GM19397 (cell line): Measurements from ENCODE around the gene CRACR2A.

Source experiments
- ATAC-seq: cut with Tn5 transposase; IDR thresholded peaks from one replicate; pipeline ENCODE4 v1.9.1; 2021; ENCODE audit warnings: mild to moderate bottlenecking, moderate library complexity; ENCODE audit not compliant: unreplicated experiment

The CRACR2A gene

DNA sequence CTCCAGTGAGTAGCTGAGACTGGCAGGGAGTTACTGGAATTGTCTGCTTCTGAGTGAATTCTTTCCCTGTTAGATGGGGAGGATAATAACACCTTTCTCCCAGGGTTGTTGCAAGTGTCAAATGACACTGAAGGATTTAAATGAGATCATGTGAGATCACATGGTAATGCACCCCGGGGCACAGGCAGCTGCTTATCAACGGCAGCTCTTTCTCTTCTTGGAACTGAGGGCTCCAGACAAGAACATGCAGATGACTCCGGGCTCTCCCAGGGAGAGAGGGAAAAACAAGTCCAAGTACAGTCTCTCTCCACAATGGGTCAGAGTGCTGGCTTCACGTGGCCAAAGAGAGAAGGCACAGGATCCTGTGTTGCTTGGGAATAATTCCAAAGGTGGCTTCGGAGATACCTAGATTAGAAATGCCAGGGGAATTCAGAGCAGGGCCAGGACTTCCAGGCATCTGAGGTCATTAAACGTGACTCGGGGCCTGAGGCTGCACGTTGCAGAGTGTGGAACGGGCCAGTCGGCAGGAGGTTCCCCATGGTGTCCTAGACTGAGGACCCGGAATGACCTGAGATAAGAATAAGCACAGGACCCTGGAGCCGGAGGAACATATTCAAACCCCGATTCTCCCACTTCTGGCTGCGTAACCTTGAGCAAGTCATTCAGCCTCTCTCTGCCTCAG lies 152.7 kb downstream of the CRACR2A start:
- no peak for ATAC-seq

DNA sequence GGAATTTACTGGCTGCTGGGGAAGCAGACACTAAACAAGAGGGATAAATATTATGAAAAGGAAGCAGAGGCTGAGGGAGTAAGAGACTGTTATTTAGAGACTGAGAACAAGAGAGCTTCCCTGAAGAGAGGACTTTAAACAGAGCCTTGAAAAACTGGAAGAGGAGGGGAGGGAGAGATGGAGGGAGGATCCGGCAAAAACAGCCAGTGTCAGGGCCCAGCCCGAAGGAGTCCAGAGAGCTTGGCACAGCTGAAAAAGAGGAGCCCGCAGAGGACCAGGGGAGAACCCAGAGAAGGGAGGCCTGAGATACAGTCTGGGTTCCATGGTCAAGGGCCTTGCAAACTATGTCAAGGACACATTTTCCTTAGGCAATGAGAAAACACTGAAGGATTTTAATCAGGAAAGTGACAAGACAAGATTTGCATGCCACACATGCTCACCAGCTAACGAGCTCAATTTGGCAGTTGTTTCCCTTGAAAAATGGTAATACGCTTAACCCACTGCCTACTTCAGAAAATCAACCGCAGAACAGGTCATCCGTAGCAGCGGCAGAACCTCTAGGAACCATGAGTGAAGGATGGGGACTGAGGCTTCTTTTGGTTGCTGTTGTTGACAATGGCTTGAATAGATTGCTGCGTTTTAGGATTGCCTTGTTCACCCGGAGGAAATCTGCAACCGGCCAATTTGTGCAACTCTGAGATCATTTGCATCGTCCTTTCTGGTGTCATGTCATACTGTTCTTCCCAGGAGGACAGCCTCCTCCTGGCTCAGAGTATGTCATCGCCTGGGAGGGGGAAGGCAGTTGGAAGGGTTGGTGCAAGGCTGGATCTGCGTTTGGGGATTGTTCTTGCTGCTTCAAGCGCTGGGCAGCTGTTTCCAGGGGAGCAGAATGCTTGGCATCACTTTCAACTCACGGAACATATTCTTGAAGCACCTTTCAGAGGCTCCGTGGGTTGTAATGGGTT lies 153.7 kb downstream of the CRACR2A start:
- no peak for ATAC-seq

DNA sequence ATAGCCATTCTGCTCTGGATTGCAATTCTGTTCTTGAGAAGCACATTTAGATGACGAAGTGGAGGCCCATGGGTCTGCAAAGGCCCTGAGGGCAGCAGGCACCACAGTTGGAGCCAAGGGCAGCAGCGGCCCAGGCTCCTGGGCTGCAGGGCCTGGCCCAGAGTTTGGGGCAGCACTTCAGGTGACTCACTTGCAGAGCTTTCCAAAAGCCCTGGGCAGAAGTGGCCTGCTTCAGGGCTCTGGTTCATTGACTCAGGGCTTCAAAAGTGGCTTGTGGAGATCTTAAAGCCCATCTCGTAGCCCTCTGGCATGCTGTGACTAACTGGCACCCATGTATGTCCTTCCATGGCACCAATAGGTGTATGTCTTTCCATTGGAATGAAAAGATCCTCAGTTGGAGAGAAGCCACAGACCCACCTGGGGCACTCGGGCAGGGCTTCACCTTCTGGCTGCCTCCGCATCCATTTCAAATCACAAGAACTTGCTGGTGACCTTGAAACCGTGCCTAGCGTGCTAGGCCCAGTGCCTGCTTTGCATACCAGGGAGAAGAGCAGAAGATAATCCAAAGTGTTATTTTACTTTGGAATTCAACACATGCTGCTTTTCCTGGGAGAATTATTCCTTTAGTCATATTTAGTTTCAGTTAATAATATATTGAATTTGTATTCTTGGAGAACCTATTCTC lies 155.2 kb downstream of the CRACR2A start:
- no peak for ATAC-seq

DNA sequence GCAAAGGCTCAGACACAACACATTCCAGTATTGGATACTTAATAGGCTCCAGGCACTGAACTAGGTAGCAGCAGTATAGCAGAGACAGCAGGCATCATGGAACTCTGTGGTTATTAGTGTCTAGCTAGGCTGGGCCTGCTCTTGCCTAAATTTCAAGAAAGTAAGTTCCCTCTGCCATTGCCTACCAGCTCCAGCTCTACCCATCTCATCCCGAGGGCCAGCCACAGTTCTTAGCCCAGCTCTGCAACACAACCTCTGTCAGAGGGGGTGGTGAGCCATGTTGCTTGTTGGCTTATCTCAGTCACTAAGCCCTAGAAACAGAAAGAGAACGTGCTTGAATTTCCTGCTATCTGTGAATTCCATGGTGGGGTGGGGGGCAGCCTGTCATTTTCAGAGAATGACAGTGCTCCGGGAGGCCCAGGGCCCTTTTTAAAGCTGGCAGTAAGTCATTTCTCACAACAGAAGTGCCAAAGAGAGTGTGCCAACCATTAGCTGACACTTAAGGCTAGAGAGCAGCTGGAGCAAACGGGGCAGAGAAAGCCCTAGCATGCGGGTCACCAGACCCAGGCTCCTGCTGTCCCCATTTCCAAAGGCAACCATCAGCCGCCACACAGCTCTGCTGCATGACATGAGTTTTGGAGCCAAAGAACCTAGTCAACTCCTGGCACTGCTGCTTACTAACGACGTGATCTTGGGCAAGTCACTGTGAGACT lies 156.1 kb downstream of the CRACR2A start:
- no peak for ATAC-seq

DNA sequence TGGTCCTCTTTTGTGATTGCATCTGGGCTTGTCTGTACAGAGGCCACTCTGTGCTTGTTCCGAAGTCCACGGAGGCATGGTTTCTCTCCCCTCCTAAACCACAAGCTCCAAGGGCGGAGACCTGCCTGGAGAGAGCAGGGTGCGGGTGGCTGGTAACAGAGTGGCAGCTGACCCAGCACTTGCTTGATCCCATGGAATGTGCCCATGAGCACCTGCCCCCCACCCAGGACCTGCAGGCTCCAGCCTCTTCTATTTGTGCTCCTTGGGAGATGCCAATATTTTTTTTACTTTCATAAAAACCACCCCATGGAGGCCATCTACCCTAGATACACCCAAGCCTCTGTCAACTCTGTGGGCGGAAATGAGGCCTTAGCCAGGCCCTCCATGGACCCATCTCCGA lies 157.2 kb downstream of the CRACR2A start:
- no peak for ATAC-seq

DNA sequence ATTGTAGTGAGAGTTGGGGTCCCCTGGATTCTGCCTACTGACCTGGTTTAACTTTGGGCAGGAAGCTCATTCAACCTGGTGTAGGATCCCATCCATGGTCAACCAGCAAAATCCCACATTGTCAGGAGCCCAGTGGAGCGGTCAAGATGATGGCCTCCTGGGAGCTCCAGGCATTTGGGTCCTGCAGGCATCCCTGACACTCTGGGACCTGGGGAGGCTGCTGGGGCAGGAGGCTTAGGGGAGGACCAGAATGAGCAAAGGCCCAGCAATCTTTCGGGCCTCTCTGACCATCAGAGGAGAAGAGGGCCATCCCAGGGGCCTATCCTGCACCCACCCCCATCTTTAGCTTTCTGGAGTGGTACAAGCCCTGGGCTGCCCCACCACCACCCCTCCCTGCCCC lies 157.9 kb downstream of the CRACR2A start:
- ATAC-seq, result no peak

DNA sequence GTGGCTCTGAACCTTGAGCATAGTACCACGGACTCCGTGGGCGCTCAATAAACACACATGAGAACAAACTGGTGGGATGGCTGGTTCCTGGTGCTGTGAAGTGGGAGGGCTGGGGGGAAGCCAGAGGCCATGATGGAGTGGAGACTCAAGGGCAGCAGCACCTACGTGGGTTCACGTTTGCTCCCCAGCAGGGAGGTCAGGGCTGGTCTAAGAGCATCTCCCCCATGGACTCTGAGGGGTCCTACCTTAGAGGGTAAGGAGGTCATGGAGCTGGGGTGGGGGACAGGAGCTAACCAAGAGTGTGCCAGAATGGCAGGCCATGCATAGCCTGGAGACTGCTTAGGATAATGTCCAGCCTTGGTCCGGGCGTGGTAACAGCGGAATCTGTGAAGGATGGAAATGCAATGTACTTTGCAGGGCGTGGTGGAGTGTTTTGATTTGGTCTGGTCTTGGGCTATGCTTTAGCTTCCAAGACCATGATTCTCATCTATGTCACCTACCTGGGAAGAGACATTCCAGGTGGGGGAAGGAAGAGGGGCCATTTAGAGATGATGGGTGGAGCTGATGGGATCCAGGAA lies 158.9 kb downstream of the CRACR2A start:
- no peak for ATAC-seq

DNA sequence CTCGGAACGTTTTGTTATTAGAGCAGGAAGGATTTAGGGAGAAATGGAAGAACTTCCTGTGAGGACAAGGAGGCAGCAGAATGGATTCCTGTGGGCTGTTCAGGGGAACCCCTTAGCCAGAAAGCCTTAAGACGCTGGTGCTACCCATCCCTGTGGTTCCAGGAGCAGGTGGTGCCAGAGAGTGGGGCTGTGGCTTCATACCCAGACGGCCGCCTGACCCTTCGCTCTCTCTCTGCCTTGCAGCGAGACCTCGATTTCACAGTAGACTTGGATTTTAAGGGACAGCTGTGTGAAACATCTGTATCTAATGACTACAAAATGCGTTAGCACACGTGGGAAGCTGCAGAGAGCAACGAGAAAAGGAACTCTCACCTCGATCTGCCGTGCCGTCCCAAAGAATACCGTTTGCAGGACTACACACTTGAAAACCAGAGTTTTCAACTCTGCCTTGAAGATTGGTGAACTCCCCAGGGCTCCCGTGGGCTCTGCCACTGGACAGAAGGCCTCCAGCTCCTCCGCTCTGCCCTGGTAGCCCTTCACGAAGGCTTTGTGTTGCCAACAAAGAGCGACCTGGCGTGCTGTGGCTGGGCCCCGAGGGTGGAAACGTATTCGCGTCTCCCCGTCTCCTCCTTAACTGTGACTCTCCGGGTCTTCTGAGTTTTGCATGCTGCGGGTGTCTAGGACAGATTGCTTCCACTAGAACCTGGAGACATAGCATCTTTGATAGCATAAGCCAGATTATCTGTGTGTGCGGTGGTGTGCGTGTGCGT lies 159.9 kb downstream of the CRACR2A start:
- no peak for ATAC-seq

DNA sequence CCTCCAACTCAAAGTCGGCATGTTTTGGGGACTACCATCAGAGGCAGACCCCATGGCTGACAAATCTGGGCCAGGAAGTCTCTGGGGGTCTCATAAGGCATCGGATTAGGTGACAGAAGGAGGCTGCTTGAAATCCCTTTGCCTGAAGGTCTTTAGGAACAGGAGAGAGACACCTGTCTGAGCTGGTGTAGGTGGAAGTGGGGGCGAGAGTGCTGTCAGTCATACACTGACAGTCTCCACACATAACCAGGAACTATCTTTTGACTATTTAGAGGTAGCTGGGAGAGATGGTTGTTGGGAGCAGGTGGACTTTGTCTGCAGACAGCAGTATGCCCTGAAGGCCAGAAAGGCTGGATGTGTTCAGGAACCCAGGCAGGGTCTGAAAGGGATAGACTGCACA lies 163.2 kb downstream of the CRACR2A start:
- ATAC-seq, result no peak

DNA sequence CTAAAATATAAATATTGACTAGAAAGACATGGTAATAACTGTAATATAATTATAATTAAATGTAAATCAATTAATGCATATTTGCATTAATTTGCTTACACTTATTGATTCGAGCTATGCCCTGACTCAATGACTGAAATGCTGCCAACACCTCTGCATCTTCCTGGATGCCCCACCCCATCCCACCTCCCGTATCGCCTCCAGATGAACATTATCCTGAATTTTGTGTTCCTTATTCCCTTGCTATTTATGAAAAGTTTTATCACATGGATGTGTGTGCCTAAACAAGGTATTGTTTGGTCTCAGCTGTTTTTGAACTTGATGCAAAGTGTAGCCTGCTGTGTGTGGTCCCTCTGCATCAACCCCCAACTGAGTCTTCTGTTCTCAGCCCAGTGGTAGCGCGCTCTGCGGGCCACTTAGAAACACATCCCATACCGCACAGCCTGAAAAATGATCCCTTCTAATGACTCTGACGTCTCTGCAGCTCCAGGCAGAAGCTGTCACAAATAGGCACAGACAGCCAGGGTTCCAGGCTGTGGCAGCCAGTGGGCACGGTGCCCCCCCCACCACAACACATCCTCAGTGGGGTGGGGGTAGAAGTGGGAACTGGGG lies 165.4 kb downstream of the CRACR2A start:
- no peak for ATAC-seq

DNA sequence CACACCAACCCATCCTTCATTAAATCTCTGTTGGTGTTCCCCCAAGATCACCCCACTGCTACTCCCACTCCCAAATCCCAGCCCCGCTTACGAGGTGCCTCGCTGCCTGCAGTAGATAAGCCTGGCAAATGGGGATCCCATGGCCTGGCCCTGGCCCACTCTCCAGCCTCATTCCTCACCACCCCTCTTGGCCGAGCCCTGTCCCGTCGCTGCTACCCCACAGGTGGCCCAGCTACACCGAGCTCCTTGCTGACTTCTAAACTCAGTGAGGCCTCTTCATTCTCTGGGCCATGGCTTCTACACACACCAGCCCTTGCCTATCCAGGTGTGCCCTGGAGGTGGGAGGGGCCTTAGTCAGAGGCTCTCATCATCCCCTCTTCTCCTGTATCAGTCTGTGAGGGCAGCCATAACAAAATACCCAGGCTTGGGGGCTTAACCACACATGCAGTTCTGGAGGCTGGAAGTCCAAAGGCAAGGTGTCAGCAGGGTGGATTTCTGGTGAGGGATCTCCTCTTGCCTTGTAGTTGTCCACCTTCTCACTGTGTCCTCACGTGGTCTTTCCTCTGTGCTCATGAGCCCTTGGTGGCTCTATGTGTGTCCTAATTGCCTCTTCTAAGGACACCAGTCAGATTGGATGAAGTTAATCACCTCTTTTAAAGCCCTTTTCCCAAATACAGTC lies 169.1 kb downstream of the CRACR2A start:
- ATAC-seq, result no peak

DNA sequence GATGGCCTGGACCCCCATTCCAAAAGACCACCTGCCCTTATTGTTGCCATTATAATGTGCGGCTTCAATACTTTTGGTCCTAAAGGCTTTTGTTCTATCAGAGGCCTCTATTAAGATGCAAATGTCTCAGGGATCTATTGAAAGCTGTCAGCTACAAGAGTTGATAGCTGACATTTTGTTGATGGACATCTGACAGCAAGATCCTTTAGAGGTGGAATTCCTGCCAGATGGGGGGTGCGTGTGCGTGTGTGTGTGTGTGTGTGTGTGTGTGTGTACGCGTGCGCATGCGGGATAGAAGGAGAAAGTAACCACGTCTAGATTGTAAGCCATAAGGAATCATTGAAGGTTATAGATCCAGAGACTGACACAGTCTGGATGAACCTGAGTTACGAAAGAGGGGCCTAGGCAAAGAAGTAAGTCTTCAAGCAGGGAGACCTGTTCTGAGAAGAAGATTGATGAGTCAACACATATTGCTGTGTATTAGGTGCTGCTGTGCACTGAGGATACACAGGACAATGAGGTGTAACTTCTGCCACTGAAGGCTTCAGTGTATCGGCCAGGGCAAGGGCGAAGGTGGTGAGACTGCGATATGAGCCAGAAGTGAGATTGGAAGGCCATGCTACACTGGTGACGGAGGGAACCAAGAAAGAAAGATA lies 172.7 kb downstream of the CRACR2A start:
- no peak for ATAC-seq

DNA sequence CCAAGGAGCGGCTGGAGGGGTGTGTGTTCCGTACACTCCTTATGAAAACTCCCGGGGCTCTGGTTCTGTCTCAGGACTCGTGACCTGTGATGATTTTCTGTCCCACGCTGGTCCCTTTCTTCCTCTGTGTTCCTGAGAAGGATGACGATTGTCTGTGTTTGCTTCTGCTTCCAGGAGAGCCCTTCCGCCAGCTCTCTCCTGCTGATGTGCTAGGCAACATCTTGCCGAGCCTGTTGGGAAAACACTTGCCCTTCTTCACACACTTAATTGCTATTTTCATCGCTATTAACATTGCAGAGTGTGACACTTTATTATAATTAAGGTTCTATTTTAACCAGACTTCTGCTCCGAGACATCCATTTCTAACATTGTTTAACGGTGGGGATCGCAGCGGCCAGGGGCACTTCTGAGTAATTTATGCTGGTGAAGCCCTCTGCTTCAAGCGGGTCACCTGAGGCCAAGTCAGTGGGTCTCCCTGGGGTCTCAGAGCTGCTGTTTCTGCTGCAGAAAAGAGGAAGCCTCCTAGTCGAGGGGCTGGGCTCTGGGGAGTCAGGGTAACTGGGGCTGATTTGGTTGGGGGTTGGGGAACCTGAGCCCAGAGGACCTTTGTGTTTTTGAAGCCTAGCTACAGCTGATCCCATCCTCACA lies 173.3 kb downstream of the CRACR2A start:
- no peak for ATAC-seq

DNA sequence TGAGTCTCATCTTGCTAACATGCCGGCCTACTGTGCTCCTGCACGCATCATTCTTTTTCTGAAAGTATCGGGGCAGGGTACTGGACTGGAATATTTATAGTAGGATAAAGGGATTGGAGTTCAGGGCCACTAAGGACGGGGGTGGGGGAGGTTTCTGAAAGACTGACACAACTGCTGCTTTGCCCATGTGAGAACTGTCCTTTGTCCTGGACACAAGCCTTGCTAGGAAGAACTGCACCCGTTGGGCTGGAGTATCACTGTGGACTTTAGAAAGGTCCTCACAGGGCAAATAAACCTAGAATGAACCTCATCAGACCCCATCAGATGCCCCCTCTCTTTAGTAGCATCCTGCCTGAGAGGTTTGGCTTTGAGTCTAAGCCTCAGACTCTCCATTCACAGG lies 174.4 kb downstream of the CRACR2A start:
- ATAC-seq, result no peak

DNA sequence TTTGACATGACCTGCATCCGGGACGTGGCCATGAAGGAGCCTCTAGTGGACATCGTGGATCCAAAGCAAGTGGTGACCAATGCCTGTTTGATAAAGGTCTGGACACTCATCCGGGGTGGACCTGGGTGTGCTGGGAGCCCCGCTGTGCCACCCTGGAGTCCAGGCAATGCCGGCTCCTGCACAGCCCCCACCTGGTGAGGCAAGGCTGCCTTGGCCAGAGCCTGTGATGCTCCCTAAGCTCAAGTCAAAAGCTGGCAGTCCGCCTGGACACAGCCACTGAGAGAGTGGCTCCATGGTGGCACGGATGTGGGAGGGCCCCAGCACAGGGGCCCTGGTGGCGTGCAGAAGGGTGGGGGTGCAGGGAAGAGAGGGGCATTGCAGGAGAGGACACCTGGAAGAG lies 176.0 kb downstream of the CRACR2A start:
- no peak for ATAC-seq

DNA sequence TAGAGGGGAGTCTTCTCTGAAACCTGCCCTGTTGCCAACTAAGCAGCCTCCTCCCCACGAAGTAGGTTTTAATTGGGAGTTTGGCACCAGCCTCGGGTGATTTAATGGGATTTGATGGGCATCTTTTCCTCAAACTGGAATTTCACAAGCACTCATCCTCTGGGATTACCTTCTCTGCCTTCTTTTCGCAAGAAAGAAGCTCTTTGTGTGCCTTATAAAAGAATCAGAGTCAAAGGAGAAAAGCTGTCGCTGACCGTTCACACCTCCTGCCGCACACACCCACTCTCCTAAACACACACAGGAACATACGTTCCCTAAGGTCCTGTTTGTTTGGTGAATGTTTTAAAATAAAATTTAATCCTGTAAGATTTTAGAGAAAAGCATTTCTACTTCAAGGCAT lies 177.9 kb downstream of the CRACR2A start:
- ATAC-seq, result no peak

DNA sequence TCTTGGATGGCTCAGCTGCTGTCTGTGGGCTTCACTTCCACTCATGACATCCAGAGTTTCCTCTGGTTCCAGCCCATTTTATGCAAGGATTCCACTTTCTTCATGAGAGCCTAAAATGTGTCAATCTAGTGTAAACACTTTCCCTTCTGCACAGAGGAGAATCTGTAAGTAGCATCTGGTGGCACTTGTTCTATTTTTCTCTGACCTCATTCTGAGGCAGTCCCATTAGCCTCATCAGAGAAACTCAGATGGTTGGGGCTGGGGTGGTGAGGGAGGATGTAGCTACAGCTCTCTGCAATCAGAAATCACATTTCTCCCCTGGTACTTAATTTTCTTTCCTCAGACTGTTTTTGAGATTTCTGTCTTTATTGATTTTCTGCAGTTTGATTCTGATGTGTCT lies 180.3 kb downstream of the CRACR2A start:
- no peak for ATAC-seq

DNA sequence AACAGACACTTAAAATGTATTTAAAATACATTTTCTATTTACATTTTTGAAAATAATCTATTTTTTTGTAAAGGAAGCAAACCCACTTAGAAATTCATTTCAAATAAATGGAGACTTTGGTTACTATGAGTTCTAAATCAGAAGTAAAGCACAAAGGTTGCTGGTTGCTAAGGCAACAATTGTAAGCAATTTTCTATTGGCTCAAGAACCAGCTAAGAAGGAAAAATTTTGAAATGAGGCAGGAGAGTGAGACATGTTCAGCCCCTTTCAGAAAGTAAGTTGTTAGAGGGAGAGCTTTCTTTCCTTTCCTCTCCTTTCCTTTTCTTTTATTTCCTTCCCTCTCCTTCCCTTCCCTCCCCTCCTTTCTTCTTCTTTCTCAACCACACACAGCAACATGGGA lies 181.2 kb downstream of the CRACR2A start:
- no peak for ATAC-seq
